Epithelial cell of esophagus (primary cell): Measurements from ENCODE around the gene TCEAL1.
A peak's percentile ranks its signal among the peaks of the same experiment; 100 is the strongest.
"Not testable (repeated sequence)": the region's sequence is repeated elsewhere in the genome, so short reads cannot be mapped to it uniquely, and the experiment has no call there.

ENCODE experiments used
- DNase-seq: peaks from one replicate; pipeline ENCODE4 v3.0.0; 2010; ENCODE audit warnings: low read depth
- H3K4me3 ChIP-seq: 2 replicates; pipeline ENCODE4 v1.5.1; 2011; ENCODE audit warnings: mild to moderate bottlenecking, low read length, control low read depth
- CTCF ChIP-seq: IDR thresholded peaks from 2 replicates; pipeline ENCODE4 v1.5.1; 2011; ENCODE audit warnings: low read depth, mild to moderate bottlenecking, low read length, control low read depth, inconsistent platforms; ENCODE audit not compliant: insufficient read depth; ENCODE audit errors: missing control alignments

TCEAL1 gene

GRCh38 chrX:103656617-103657016 is 27.8 kb downstream of the TCEAL1 start:
- TF ChIP-seq CTCF = no peak
- DNase-seq = peak; percentile 86
- no peak overlapping the region for H3K4me3 ChIP-seq

GRCh38 chrX:103657066-103657465 is 28.3 kb downstream of the TCEAL1 start:
- H3K4me3 ChIP-seq = not testable (repeated sequence)
- peak; percentile 7 for DNase-seq

- H3K4me3 ChIP-seq = no peak overlapping the region
- no peak for TF ChIP-seq CTCF
- DNase-seq = no peak
These were observed 30.1 kb downstream of the TCEAL1 start for GRCh38 chrX:103658681-103659433.

- DNase-seq, H3K4me3 ChIP-seq: not testable (repeated sequence)
These were observed 30.7 kb downstream of the TCEAL1 start for GRCh38 chrX:103659460-103659859.

- no peak for TF ChIP-seq CTCF
- DNase-seq = no peak
- no peak overlapping the region for H3K4me3 ChIP-seq
These were observed 35.4 kb downstream of the TCEAL1 start for GRCh38 chrX:103663981-103664762.

- H3K4me3 ChIP-seq = no peak overlapping the region
- peak; percentile 10 for DNase-seq
- no peak for TF ChIP-seq CTCF
These were observed 37.7 kb downstream of the TCEAL1 start for GRCh38 chrX:103666202-103667107.

- TF ChIP-seq CTCF = no peak
- H3K4me3 ChIP-seq = no peak overlapping the region
- DNase-seq = no peak
These were observed 41.0 kb downstream of the TCEAL1 start for GRCh38 chrX:103669745-103670144.
